Stimulated activated CD8-positive, alpha-beta memory T cell treated with anti-CD3 and anti-CD28 coated beads, Interleukin-15, amount 100 ng/mL, for 4 hours (primary cell): ENCODE data around the gene CTSL.

Experiments used
- DNase-seq, 2 donors: peaks; one replicate each; pipeline ENCODE4 v3.0.0-alpha.2; 2020; ENCODE audit warnings: low read depth in 2 of 2

The CTSL gene

GRCh38 chr9:87725900-87726709 is at the start of gene CTSL:
TSS of gene CTSL (plus strand) at chr9:87726119. CDS start at chr9:87727604, 1,485 bp downstream.
- no peak for DNase-seq

- DNase-seq, result no peak
These were observed 48.7 kb upstream of the CTSL start for GRCh38 chr9:87676976-87677775.

- no peak for DNase-seq
These were observed 47.9 kb upstream of the CTSL start for GRCh38 chr9:87677776-87678587.

GRCh38 chr9:87678650-87679355 is 47.1 kb upstream of the CTSL start:
- DNase-seq, result no peak

- DNase-seq, result no peak
These were observed 44.5 kb upstream of the CTSL start for GRCh38 chr9:87681271-87682061.

- no peak for DNase-seq
These were observed 43.8 kb upstream of the CTSL start for GRCh38 chr9:87682085-87682484.

GRCh38 chr9:87682618-87683017 is 43.3 kb upstream of the CTSL start:
- no peak for DNase-seq

- DNase-seq, result no peak
These were observed 41.9 kb upstream of the CTSL start for GRCh38 chr9:87683751-87684626.

- DNase-seq, result no peak
These were observed 41.2 kb upstream of the CTSL start for GRCh38 chr9:87684627-87685219.

- DNase-seq, result no peak
These were observed 40.5 kb upstream of the CTSL start for GRCh38 chr9:87685441-87685840.

- DNase-seq, result no peak
These were observed 39.9 kb upstream of the CTSL start for GRCh38 chr9:87685871-87686519.

- DNase-seq, result no peak
These were observed 39.3 kb upstream of the CTSL start for GRCh38 chr9:87686520-87687090.

- no peak for DNase-seq
These were observed 38.7 kb upstream of the CTSL start for GRCh38 chr9:87687207-87687606.

GRCh38 chr9:87694236-87694755 is 31.6 kb upstream of the CTSL start:
- DNase-seq, result no peak

GRCh38 chr9:87695523-87695922 is 30.4 kb upstream of the CTSL start:
- DNase-seq, result no peak

- no peak for DNase-seq
These were observed 29.3 kb upstream of the CTSL start for GRCh38 chr9:87696641-87697040.

GRCh38 chr9:87698069-87698809 is 27.7 kb upstream of the CTSL start:
- DNase-seq, result no peak
